HepG2 (cell line): ENCODE results near the gene CCND1. TPM values are rescaled to one million over a fixed set of nuclear protein-coding genes. Genes with fewer than 3 reads are reported as not detected.

Experiments
- ARNT ChIP-seq: fragments of 450-650 bp; IDR thresholded peaks from 2 replicates; pipeline ENCODE4 v1.6.1; 2017
- ATF7 ChIP-seq, 2 experiments: fragments of 450-650 bp in 1 of 2; sonication (generic) in 1 of 2; formaldehyde crosslinking in 1 of 2; IDR thresholded peaks; 2 replicates each; pipeline versions ENCODE4 v1.4.0 to v1.6.1; 2016 to 2020; ENCODE audit warnings: antibody characterized with exemption in 1 of 2, mild to moderate bottlenecking in 1 of 2, missing genetic modification reagents in 1 of 2
- BHLHE40 ChIP-seq: IDR thresholded peaks from 2 replicates; pipeline ENCODE4 v1.6.1; 2011; ENCODE audit warnings: low read length, improper control_type of control experiment
- CBX2 ChIP-seq, 2 experiments: fragments of 200-600 bp in 1 of 2; sonication (generic); formaldehyde crosslinking in 1 of 2; IDR thresholded peaks; 2 replicates each; pipeline versions ENCODE4 v1.7.0 to v1.8.1; 2018 to 2022; ENCODE audit warnings: low read depth in 2 of 2, low read length in 1 of 2, mild to moderate bottlenecking in 1 of 2, missing genetic modification reagents in 1 of 2
- CREB1 ChIP-seq, 2 experiments: fragments of 450-650 bp in 1 of 2; IDR thresholded peaks; 2 replicates each; pipeline ENCODE4 v1.6.1; 2016 to 2017; ENCODE audit warnings: control low read depth in 1 of 2, mild to moderate bottlenecking in 1 of 2, missing compliant biosample characterization in 1 of 2, missing genetic modification characterization in 1 of 2
- DNMT1 ChIP-seq: sonication (generic); formaldehyde crosslinking; IDR thresholded peaks from 2 replicates; pipeline ENCODE4 v1.5.1; 2020; ENCODE audit warnings: mild to moderate bottlenecking, missing genetic modification reagents
- HOXD1 ChIP-seq: sonication (generic); formaldehyde crosslinking; IDR thresholded peaks from 2 replicates; pipeline ENCODE4 v1.5.0; 2020; ENCODE audit warnings: missing genetic modification reagents
- MTF2 ChIP-seq: sonication (generic); formaldehyde crosslinking; IDR thresholded peaks from 2 replicates; pipeline ENCODE4 v1.5.0; 2020; ENCODE audit warnings: missing genetic modification reagents, borderline replicate concordance
- PTBP1 ChIP-seq: fragments of 200-400 bp; formaldehyde crosslinking; IDR thresholded peaks from 2 replicates; pipeline ENCODE4 v1.6.1; 2018; ENCODE audit warnings: low read length, low read depth; ENCODE audit not compliant: poor library complexity, severe bottlenecking
- ZFY ChIP-seq: sonication (generic); formaldehyde crosslinking; IDR thresholded peaks from 2 replicates; pipeline ENCODE4 v1.4.0; 2020; ENCODE audit warnings: missing genetic modification reagents
- ZNF30 ChIP-seq: sonication (generic); formaldehyde crosslinking; IDR thresholded peaks from 2 replicates; pipeline ENCODE4 v1.5.0; 2020; ENCODE audit warnings: mild to moderate bottlenecking, missing genetic modification reagents
- ZNF501 ChIP-seq: sonication (generic); formaldehyde crosslinking; IDR thresholded peaks from 2 replicates; pipeline ENCODE4 v1.5.1; 2020; ENCODE audit warnings: mild to moderate bottlenecking, moderate library complexity, missing genetic modification reagents
- ZNF709 ChIP-seq: sonication (generic); formaldehyde crosslinking; IDR thresholded peaks from 2 replicates; pipeline ENCODE4 v1.5.0; 2020; ENCODE audit warnings: mild to moderate bottlenecking, missing genetic modification reagents
- ZNF776 ChIP-seq: sonication (generic); formaldehyde crosslinking; IDR thresholded peaks from 2 replicates; pipeline ENCODE4 v1.4.0; 2020; ENCODE audit warnings: mild to moderate bottlenecking, missing genetic modification reagents
- ZSCAN9 ChIP-seq: IDR thresholded peaks from 2 replicates; pipeline ENCODE4 v1.6.1; 2016; ENCODE audit warnings: borderline replicate concordance
- polyA plus RNA-seq, 8 experiments: library from polyadenylated mRNA; depleted of rRNA in 3 of 8; stranded (reverse) in 7 of 8; unstranded in 1 of 8; fragments of >200 nt; fragmentation: Illumina TruSeq in 4 of 8; extraction: Trizol in 4 of 8; gene quantifications; 2 replicates each; pipeline versions ENCODE4 v1.2.1 to v1.2.3, GENCODE V29; 2011 to 2016; ENCODE audit warnings: low read depth in 4 of 8, missing spikeins in 1 of 8, mixed read lengths in 1 of 8; ENCODE audit not compliant: insufficient read depth in 1 of 8
- total RNA-seq, 5 experiments: library from RNA; depleted of rRNA; stranded (reverse); fragments of >200 nt; fragmentation: Illumina TruSeq; extraction: Trizol; gene quantifications; 2 replicates each; pipeline ENCODE4 v1.2.3, GENCODE V29; 2016; ENCODE audit warnings: low read depth in 1 of 5
- TF ChIP-seq, protein P1 (sequence below): sonication (generic); formaldehyde crosslinking; IDR thresholded peaks from 2 replicates; pipeline ENCODE4; 2020; ENCODE audit warnings: missing genetic modification reagents, mild to moderate bottlenecking, borderline replicate concordance
- TF ChIP-seq, protein P2 (sequence below): sonication (generic); formaldehyde crosslinking; conservative IDR thresholded peaks from 2 replicates; pipeline ENCODE4 v1.4.0; 2020; ENCODE audit warnings: missing genetic modification reagents
- TF ChIP-seq, protein P3 (sequence below): sonication (generic); formaldehyde crosslinking; IDR thresholded peaks from 2 replicates; pipeline ENCODE4 v1.4.0; 2020; ENCODE audit warnings: missing genetic modification reagents
- TF ChIP-seq, protein P4 (sequence below): sonication (generic); formaldehyde crosslinking; IDR thresholded peaks from 2 replicates; pipeline ENCODE4 v1.9.0; 2022; ENCODE audit warnings: missing genetic modification reagents, mild to moderate bottlenecking, borderline replicate concordance

CCND1 gene
- total and polyA plus RNA-seq, 2 of the 13 experiments (the other 11 are each of a cell fraction or from before 2014, with no cell fraction given) = 107 to 136 TPM

DNA sequence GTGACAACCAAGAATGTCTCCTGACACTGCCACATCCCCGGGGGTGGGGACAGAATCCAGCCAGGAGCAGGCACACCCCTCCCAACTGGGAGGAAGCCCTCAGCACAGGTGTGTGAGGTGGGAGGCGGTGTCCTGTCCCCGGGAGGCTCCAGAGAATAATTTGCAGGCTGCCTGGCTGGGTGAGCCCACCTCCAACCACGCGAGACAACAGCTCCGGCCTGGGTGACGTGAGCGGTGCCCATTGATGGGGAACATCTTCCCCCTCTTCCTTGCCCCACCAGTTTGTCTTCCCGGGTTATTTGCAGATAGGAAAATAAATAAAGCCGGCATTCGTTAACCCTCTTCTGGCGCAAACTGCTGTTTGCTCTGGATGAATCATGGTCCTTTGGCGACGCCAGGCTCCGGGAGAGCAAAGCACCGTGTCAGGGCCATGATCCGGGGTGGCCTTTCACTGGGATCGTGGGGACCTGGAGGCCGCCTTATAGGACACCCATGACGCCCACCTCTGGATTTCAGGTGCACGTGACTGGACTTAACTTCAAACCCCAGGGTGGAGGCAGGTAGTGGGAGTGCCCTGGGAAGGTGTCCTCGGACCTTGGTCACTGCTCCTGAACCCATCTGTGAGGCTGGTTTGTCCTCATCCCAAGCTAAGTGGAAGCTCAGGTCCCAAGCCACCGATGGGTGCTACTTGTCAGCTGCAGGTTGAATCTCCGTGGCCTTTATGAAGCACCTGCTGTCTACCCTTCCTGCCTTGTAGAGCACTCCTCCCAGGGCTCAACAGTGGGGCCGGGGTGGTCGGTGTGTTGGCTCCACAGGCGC, 13.9 kb downstream of the CCND1 start (continued):
- TF ChIP-seq, protein P1, sequence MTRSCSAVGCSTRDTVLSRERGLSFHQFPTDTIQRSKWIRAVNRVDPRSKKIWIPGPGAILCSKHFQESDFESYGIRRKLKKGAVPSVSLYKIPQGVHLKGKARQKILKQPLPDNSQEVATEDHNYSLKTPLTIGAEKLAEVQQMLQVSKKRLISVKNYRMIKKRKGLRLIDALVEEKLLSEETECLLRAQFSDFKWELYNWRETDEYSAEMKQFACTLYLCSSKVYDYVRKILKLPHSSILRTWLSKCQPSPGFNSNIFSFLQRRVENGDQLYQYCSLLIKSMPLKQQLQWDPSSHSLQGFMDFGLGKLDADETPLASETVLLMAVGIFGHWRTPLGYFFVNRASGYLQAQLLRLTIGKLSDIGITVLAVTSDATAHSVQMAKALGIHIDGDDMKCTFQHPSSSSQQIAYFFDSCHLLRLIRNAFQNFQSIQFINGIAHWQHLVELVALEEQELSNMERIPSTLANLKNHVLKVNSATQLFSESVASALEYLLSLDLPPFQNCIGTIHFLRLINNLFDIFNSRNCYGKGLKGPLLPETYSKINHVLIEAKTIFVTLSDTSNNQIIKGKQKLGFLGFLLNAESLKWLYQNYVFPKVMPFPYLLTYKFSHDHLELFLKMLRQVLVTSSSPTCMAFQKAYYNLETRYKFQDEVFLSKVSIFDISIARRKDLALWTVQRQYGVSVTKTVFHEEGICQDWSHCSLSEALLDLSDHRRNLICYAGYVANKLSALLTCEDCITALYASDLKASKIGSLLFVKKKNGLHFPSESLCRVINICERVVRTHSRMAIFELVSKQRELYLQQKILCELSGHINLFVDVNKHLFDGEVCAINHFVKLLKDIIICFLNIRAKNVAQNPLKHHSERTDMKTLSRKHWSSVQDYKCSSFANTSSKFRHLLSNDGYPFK (CRISPR knock-in tag) = no peak
- TF ChIP-seq CBX2 (IDR thresholded peaks at IDR 0.05; ENCODE audit: low read depth, low read length) (no peak), CBX2 (CRISPR knock-in tag; IDR thresholded peaks at IDR 0.05; ENCODE audit: low read depth) (no peak), ZFY (CRISPR knock-in tag) (peak; percentile 63; the same call in 1 of the 2 replicates), ZNF709 (CRISPR knock-in tag) (no peak), ARNT (no peak), CREB1 (IDR thresholded peaks at IDR 0.05) (peak; percentile 49), CREB1 (CRISPR knock-in tag; IDR thresholded peaks at IDR 0.05) (peak; percentile 72), ZNF501 (CRISPR knock-in tag) (0 out of 2 replicates have a peak, but pooled peaks have one; percentile 41), ATF7 (IDR thresholded peaks at IDR 0.05) (no peak), ATF7 (CRISPR knock-in tag; IDR thresholded peaks at IDR 0.05) (no peak), ZSCAN9 (CRISPR knock-in tag) (no peak), MTF2 (CRISPR knock-in tag) (no peak), DNMT1 (CRISPR knock-in tag) (no peak), PTBP1 (peak; percentile 25), HOXD1 (CRISPR knock-in tag) (no peak), ZNF776 (CRISPR knock-in tag) (no peak), BHLHE40 (peak; percentile 93), ZNF30 (CRISPR knock-in tag) (no peak)
- TF ChIP-seq, protein P2, sequence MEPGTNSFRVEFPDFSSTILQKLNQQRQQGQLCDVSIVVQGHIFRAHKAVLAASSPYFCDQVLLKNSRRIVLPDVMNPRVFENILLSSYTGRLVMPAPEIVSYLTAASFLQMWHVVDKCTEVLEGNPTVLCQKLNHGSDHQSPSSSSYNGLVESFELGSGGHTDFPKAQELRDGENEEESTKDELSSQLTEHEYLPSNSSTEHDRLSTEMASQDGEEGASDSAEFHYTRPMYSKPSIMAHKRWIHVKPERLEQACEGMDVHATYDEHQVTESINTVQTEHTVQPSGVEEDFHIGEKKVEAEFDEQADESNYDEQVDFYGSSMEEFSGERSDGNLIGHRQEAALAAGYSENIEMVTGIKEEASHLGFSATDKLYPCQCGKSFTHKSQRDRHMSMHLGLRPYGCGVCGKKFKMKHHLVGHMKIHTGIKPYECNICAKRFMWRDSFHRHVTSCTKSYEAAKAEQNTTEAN (CRISPR knock-in tag) = 0 out of 2 replicates have a peak, but pooled peaks have one; percentile 58
- TF ChIP-seq, protein P3, sequence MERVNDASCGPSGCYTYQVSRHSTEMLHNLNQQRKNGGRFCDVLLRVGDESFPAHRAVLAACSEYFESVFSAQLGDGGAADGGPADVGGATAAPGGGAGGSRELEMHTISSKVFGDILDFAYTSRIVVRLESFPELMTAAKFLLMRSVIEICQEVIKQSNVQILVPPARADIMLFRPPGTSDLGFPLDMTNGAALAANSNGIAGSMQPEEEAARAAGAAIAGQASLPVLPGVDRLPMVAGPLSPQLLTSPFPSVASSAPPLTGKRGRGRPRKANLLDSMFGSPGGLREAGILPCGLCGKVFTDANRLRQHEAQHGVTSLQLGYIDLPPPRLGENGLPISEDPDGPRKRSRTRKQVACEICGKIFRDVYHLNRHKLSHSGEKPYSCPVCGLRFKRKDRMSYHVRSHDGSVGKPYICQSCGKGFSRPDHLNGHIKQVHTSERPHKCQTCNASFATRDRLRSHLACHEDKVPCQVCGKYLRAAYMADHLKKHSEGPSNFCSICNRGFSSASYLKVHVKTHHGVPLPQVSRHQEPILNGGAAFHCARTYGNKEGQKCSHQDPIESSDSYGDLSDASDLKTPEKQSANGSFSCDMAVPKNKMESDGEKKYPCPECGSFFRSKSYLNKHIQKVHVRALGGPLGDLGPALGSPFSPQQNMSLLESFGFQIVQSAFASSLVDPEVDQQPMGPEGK (CRISPR knock-in tag) = peak; percentile 79
- TF ChIP-seq, protein P4, sequence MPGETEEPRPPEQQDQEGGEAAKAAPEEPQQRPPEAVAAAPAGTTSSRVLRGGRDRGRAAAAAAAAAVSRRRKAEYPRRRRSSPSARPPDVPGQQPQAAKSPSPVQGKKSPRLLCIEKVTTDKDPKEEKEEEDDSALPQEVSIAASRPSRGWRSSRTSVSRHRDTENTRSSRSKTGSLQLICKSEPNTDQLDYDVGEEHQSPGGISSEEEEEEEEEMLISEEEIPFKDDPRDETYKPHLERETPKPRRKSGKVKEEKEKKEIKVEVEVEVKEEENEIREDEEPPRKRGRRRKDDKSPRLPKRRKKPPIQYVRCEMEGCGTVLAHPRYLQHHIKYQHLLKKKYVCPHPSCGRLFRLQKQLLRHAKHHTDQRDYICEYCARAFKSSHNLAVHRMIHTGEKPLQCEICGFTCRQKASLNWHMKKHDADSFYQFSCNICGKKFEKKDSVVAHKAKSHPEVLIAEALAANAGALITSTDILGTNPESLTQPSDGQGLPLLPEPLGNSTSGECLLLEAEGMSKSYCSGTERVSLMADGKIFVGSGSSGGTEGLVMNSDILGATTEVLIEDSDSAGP = peak; percentile 76; the same call in 1 of the 2 replicates
